ENCODE data around the gene CCDC33.
A peak's percentile ranks its signal among the peaks of the same experiment; 100 is the strongest.

CCDC33 gene

DNA sequence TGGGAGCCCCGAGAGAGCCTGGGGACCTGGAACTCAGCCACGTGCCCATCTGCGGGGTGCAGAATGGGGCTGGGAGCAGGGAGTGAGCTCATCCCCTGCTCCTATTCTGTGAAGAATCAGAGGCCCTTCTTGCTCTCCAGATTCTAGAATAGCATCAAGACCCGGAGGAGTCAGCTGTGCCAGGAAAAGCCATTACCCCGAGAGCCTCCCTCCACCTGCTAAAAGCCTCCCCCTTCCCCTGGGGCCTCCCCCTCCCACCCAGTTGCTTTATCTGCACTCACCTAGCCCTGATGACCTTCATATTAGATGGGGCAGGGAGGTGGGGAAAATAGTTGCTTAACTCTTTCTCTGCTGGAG is 23.1 kb downstream of the CCDC33 start:
- DNase-seq = no peak

DNA sequence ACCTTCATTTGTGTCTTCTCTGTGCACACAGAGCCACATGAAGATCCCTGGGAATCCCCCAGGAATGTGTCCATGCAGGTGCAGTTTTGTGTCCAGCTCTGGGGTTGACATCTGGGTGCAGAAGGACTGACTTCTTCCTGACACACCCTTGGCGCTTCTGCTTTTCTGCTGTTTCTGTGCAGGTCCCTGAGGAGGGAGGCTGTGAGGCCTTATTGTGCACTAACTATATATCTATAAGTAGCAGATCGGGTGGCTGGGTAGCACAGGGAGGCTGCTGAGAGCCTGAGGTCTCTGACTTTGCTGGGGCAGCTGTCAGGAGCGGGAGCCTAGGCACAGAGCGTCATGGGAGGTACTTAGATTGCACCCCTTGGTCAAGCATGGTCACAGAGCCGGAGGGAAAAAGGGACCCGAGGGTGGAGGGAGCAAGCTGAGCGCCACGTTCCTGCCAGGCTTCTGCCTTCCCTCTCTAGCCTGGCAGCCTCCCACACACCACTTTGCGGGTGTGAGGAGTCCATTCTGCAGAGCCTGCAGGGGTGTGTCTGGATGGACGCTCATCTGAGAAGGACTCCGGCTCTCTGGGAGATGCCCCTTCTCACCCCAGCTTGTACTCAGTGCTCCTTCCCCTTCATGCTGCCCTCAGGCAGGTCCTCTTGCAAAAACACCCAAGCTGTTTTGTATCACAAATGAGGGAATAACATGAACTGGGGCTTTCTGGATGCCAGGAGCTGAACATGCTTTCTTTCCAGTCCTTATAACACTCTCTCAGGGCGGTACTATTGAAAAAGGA is 23.9 kb downstream of the CCDC33 start:
- no peak for DNase-seq

DNA sequence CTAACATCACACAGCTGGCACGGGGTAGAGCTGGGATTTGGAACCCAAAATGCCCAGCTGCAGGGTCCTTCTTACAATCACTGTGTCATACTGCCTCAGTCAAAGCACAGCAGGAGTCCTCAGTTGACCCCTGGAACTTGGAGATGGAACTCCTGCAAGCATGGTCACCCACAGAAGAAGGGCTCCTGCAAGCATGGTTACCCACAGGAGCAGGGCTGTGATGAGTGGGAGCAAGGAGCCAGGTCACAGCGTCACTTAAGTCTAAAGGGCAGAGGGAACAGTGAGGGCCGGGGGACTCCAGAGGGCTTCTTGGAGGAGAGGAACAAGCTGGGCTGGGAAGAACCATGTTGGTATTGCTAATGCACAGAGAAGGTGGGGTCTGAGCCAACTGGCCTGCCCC is 24.9 kb downstream of the CCDC33 start:
- no peak for DNase-seq

DNA sequence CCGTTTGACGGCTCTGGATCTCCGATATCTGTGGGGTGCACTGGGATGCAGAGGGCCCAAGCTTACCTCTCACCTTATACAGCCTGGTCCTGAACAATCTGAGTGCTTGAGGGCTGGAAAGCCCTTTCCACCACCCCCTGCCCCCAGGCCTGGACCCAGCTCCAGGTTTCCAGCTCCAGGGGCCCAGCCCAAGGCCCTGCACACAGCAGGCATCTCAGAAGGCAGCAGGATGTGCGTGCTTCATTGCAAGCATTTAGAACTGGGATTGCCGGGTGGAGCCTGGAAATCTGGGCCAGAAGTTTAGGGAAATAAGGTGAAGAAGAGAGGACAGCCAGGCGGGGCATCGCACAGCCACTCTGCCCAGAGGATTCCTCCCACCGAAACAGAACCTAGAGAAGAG is 25.6 kb downstream of the CCDC33 start:
- no peak for DNase-seq

DNA sequence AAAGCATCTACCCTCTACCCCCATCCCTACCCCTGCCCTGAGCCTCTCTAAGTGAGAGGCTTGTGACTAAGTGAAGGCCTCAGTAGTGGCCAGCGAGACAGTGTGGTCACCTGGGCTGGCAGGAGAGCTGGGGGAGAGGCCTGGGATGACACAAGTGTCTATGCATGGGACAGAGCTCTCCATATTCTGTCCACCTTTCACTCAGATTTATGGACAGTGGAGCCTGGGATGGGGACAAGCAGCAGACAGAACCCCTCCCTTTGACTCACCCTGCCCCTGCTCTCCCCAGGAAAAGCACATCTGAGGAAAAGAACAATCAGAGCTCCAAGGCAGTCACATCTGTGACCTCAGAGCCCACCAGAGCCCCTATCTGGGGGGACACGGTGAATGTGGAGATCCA is 26.0 kb downstream of the CCDC33 start:
- DNase-seq = no peak

DNA sequence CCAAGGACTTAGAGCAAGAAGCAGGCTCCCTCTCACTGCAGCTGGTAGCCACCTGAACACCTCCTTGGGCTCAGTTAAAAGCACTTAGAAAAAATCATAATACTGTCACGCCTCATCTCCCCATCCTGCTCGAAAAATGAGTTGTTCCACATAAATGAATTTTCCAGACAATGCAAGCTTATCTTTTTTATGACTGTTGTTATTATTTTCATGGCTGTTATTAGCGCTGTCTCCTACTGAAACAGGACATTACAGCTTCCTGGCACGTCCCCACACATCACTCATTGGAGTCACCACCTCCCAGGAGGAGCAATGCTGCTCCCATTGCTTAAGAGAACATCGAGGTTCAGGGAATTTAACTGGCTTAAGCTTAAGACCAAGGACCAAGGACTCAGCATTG is 26.5 kb downstream of the CCDC33 start:
- DNase-seq = no peak

DNA sequence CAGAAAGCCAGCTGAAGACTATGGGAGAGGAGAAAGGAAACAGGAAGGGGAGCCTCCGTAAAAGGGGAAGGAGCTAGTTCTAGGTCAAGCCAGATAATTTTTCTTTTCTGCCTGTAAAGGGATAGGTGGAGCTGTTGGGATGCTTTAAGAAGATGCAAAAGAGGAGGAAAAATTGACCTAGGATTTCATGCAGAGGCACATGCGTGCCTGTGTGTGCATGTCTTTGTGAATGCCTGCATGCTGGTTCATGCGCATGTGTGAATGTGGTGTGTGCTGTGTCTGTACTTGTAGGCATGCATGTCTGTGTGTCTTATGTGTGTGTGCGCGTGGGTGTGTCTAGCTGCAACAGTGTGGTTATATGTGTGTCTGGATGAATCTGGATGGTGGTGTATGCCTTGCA is 27.3 kb downstream of the CCDC33 start:
- no peak for DNase-seq

DNA sequence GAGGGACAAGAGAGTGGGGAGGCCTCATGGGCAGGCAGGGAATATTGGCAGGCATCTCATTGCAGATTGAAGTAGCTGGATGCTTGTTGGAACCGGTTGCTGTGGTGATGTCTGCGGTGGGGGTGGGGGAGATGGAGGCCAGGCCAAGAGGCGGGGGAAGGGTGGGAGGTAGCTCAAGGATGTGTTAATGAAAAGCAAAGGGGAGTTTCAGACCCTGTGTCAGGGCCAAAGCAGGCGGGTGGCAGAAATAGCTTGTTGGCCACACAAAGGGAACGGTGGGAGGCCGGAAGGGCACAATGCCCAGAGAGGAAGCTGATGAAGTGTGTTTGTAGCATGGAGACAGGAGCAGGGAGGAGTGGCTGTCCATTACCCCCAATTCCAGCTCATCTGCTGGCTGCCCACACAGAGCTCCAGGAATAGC is 28.0 kb downstream of the CCDC33 start:
- peak in 2 of 14 donors; percentile 15 to 61 for DNase-seq

DNA sequence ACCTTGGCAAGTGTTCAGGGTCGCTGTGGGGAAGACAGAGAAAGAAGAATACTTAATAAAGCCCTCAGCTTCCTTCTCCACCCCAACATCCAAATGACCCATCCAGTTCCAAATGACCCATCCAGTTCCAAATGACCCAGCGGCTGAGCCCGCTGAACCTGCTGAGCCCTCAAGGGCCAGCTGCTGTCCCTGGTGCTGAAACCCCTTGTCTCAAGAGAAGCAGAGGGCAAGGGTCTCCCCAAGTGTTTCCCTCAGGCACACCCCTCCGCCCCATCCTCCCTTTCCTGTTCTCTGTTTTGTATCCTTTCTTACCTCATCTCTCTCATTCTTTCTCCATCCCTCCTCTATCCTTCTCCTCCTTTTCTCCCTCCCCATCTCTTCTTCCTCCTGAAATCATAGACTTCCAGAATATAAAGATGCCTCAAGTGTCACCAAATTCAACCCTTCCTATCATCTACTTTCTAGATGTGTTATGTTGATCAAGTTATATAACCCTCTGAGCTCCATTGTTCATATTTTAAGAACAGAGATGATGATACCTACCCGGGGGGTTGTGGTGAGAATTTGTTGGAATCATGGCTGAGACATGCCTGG is 29.0 kb downstream of the CCDC33 start:
- DNase-seq = no peak

DNA sequence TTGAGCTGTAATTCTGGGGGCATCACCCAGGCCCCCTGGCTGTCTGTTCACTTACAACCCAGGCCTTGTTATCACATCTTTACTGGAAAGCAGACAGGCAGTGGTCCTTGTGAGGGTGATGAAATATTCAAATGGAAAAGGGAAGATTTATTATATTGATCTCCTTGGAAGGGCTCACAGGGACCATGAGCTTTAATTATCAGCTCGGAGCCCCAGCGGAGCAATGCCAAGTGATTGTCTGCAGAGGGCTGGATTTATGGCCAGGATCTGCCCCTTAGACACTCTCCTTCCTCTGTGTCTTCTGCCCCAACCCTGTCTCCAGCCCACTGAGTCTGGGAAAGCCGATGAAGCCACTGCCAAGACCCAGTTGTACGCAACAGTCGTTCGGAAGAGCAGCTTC is 31.9 kb downstream of the CCDC33 start:
- DNase-seq = no peak

DNA sequence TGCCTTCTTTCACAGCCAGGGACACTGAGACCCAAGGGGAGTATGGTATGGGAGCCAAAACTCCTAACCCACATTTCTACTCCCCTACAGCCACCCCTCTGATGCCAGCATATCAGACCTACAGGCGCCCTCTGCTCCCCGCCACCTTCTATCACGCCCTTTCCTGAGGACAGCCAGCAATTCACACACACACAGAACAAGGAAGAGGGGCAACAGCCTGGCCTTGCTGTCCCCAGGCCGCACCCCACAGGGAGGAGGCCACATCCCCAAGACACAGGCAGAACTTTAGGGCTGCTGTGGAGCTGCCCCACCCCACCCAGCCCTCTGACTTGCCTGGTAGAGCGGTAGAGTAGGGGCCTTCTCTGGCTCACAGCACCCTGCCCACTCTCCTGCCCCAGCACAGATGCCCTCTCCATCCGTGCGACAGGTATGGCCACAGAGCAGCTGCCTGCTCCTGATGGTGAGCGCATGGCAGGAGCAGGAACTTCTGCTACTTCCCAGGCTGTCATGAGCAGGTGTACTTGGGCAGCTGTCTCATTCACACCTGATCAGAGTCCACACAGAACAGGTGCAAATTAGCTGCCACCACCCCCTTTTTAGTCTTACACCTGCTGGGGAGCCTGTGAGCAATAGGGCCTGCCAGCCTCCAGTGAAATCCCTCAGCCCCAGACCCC is 33.4 kb downstream of the CCDC33 start:
- DNase-seq = no peak

DNA sequence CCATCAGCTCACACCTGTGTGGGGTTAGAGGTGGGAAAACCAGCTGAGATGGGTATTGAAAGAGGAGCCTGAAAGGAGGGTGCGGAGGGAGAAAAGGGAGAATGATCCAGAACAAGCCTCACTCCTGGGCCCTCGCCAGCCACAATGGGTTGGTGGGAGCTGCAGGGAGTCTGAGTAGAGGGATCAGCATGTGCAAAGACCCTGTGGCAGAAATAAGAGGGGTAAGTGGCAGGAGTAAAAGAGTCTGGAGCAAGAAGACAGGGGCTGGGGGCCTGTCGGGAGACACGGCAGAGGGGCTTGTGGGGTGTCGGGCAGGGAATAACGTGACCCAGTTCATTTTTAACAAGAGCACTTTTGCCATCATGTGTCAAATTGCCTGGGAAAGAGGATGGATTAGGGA is 34.0 kb downstream of the CCDC33 start:
- no peak for DNase-seq

DNA sequence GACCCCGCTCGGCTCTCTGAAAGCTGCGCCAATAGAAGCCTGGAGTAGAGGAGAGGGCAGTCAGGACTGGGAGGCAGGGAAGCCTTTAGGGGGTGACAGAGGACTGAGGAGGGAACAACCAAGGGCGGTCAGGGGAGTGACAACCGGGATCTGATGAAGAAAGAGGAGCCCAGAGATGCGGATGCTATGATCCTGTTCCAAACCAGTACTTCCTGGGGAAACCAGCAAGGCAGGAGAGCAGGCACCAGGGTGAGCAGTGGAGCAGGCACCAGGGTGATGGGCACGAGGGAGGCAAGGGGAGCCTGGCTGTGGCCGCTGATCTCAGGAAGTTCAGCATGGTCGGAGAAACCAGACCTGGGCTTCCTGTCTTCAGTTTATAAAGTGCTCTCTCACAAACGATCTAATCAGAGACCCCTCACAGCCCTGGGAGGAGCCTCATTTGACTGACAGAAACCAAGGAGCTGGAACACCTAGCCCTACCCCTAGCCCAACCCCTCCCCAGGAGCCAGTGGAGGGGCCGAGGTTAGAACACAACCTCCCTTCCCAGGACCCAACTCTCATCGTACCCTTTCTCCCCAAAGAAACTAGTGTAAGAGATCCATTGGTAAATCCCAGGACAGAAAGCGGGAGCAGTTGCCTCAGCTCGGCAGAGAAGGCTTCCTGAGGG is 34.9 kb downstream of the CCDC33 start:
- DNase-seq = no peak

DNA sequence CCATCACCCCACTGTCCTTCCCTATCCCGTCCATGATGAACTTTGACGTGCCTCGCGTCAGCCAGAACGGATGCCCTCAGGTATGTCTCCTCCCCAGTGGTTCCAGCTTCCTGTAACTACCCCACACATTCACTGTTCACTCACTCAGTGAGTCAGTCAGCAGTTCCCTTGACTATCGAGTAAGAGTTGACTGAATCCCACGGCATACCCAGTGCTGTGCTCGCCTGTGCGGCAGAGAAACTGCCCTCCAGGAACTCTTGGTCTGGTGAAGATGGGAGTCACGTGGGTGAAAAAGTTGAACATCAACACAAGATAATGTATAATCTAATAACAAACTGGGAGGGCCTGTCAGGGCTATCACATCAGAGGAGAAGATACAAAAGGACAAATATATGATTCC is 36.7 kb downstream of the CCDC33 start:
- DNase-seq = no peak

DNA sequence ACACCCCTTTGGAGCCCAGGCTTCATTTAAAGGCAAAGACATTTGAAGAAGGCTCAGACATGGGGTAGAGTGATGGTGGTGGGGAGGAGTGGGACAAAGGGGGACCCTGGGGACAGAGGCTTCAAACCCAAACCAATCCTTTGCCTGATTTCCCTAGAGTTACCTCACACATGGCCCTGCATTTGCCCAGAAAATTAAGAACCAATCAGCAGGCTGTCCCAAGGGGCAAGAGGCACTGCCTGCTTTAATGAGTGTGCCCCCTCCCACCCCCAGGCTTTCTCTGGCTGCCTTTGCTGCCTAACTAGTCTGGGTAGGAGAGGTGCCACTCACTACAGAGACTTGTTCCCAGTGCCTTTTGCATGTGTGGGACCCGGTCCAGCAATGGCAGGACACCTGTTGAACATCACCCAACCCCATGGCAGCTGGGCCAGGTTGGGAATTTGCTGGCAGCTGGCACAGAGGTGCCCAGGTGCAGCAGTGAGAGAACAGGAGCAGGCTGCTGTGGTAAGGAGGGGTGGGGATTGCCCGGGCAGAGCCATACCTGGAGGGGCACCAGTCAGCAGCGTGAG is 38.4 kb downstream of the CCDC33 start:
- DNase-seq = no peak

DNA sequence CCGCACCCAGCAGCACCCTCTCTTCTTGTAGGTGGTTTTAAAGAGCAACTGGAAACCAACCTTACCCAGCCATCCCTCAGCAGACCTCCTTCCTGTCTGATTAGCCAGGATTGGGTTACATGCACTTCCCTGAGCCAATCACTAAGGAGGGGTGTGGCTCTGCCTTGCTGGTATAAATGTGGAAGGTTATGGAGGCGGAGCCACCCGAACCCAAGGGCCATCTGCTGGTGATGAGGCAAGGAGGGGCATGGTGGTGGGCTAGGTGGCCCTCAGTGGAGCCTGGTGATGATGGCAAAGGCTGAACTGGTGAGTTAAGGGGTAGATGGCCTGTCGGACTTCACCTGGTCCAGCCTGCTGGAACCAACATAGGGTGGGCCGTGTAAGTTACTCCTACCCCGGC is 39.8 kb downstream of the CCDC33 start:
- DNase-seq = no peak

DNA sequence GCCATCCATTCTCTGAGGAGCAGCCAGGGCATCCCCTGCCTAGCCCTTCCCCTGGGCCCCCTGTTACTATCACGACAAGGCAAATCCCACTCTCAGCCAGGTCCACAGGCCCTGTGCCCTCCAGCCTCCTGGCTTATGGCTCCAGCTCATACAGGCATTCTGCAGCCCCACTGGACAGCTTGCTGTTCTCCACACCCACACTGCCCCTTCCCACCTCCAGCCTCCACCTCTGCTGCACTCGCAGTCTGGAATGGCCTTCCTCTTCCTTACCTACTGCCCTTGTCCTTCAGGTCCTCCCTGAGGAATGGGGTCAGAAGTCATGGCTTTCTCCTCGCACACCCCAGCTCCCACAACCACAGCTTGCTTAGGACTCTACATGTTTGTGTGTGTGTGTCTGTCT is 40.4 kb downstream of the CCDC33 start:
- no peak for DNase-seq

DNA sequence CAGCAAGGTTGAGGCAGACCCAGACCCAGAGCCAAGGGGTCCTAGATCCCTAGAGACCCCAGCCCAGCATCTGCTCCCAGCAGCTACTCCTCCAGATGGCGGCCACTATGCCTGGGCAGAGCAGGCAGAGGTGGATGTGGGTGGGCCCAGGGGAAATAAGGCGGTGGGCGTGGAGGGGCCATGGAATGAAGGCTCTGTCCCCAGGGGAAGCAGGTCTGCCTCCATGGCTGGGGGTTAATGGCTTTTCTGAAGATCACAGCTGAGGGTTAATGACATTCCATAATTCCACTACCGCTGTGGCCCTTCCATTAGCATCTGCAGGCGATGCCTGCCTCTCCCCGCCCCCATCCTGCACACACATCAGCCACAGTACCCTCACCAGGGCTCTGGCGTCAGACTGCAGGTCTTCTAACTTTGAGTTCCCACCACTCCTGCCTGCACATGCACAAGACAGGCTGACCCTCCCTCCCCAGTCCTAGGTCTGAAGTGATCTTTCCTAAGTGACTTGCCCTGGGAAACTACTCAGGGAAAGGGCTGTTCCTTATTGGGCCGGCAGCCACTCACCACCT is 41.2 kb downstream of the CCDC33 start:
- DNase-seq = no peak

DNA sequence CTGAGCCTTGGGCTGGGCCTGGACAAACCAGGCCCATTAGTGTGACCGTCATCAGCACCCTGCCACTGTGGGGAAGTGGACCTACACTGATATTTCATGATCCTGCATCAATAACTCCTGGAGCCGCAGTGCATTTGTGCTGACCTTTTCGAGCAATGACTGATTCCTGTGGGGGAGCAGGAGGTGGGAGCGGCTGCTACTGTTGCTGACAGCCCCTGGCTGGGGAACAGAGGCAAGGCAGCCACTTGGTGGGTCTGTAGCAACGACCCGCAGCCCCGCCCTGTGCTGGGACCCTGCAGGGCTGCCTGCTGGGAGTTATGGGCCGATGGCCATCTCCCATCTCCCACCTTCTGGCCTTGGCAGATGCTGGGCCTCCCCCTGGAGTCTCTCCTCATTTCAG is 42.1 kb downstream of the CCDC33 start:
- no peak for DNase-seq

DNA sequence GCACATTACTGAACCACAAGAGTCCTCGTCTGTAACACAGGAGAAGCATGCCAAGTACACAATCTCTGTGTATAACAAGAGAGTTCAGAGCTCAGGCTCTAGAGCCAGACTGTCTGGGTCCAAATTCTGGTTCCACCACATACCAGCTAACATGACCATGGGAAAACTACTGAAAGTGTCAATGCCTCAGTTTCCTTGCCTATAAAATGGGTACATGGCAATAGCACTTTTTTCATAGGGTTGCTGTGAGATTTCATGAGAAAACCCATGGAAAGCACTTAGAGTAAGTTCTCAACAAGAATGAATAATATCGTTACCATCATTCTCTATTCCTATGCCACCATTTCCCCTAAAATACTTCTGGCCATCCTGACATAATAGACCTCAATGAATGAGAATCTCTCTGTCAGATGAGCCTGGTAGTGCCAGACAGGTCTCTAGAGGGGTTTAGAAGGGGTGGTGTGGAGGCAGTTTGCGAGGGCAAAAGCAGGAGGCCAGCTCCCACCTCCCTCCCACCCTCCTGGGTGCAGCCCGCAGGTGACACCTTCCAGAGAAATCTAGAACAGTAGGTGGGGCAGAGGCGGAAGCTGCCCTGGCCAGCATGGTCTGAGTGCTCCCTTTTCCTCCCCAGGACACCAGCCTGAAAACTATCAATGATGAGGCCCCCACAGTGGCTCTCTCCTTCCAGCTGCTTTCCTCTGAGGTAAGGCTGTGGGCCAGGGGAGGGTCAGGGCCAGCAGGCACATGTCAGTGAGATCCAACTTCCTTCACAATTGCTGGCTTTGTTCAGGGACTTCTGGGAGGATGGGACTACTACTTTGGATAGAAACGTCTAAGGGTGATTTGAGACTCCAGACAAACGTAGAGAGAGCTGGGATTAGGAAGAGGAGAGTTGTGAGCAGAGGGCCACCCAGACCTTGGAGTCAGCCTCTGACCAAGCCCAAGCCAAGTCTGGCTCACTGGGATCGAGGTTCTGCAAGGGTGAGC is 45.3 kb downstream of the CCDC33 start:
- no peak for DNase-seq

DNA sequence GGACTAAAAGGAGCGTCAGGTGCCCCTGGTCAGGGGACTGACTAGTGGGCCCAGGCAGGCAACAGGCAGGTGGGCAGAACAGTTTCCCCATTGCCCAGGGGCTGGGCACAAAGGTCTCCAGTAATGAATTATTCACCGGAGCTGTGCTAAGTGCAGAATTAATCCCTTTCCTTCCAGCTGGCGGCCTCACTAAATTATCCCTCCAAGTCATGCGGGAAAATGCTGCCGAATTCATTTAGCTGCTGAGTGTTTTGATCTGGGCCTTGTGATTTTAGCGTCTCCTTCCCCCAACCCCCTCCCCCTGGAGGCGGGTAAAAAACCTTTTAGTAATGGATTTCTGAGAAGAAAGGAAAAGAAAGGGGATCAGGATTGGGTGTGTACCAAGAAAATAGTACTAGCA is 47.2 kb downstream of the CCDC33 start:
- DNase-seq = no peak

DNA sequence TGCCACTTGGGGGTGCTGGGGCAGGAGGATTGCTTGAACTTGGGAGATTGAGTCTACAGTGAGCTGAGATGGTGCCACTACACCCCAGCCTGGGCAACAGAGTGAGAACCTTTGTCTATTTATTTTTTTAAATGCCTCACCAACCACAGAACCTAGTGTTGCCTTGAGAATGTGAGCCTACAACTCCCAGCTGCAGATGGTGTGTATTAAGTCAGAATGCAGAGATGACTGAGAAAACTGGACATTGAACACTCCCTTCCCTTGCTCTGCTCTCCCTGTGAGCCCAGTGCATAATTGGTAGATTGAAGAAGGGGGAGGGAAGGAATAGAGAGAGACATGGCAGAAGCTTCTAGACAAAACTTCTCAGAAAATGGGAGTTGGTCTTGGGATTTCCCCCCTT is 53.5 kb downstream of the CCDC33 start:
- no peak for DNase-seq

All from C1 segment of cervical spinal cord (tissue), 14 donors.